SK-N-SH treated with all-trans-retinoic acid at 6 μM for 48 hours (cell line): ENCODE results near the gene DAND5.

Experiments
- ATAC-seq: fragments of 200-7000 bp; cut with Tn5 transposase; 3 replicates; pipeline ENCODE4 v1.9.1; 2020; ENCODE audit warnings: mild to moderate bottlenecking, moderate library complexity
- ARNTL ChIP-seq: fragments of 450-650 bp; formaldehyde crosslinking; IDR thresholded peaks from 2 replicates; pipeline ENCODE4 v1.5.0; 2020; ENCODE audit warnings: low read depth, mild to moderate bottlenecking, moderate library complexity, borderline replicate concordance
- BACH2 ChIP-seq: fragments of 250-450 bp; sonication (Bioruptor Pico); IDR thresholded peaks from 2 replicates; pipeline ENCODE4 v1.9.0; 2021; ENCODE audit warnings: mild to moderate bottlenecking, borderline replicate concordance
- CREB5 ChIP-seq: fragments of 250-450 bp; sonication (Bioruptor Pico); IDR thresholded peaks from 2 replicates; pipeline ENCODE4 v1.5.1; 2020; ENCODE audit warnings: low read depth, mild to moderate bottlenecking, moderate library complexity
- CSDC2 ChIP-seq: fragments of 250-450 bp; sonication (Bioruptor Pico); IDR thresholded peaks from 2 replicates; pipeline ENCODE4 v1.5.0; 2020; ENCODE audit warnings: mild to moderate bottlenecking, moderate library complexity
- CSRNP3 ChIP-seq: fragments of 250-450 bp; sonication (Bioruptor Pico); IDR thresholded peaks from 2 replicates; pipeline ENCODE4 v1.5.1; 2021; ENCODE audit warnings: mild to moderate bottlenecking, moderate library complexity
- ESRRG ChIP-seq: fragments of 250-450 bp; sonication (Bioruptor Pico); IDR thresholded peaks from 2 replicates; pipeline ENCODE4 v1.6.1; 2021; ENCODE audit warnings: mild to moderate bottlenecking
- GLIS3 ChIP-seq: fragments of 250-450 bp; sonication (Bioruptor Pico); IDR thresholded peaks from 2 replicates; pipeline ENCODE4 v1.5.0; 2020; ENCODE audit warnings: mild to moderate bottlenecking, moderate library complexity
- ISL1 ChIP-seq: fragments of 250-450 bp; sonication (Bioruptor Pico); IDR thresholded peaks from 2 replicates; pipeline ENCODE4 v2.1.2; 2022; ENCODE audit warnings: mild to moderate bottlenecking, moderate library complexity
- OSR1 ChIP-seq: fragments of 250-450 bp; sonication (Bioruptor Pico); IDR thresholded peaks from 2 replicates; pipeline ENCODE4 v1.8.0; 2022; ENCODE audit warnings: moderate library complexity, mild to moderate bottlenecking, inconsistent platforms
- PPARA ChIP-seq: fragments of 250-450 bp; sonication (Bioruptor Pico); IDR thresholded peaks from 2 replicates; pipeline ENCODE4 v1.5.0; 2020; ENCODE audit warnings: mild to moderate bottlenecking, borderline replicate concordance
- RARB ChIP-seq: fragments of 250-450 bp; sonication (Bioruptor Pico); IDR thresholded peaks from 2 replicates; pipeline ENCODE4 v1.8.0; 2021; ENCODE audit warnings: mild to moderate bottlenecking, moderate library complexity
- SNAI2 ChIP-seq: fragments of 250-450 bp; sonication (Bioruptor Pico); IDR thresholded peaks from 2 replicates; pipeline ENCODE4 v1.5.0; 2020; ENCODE audit warnings: mild to moderate bottlenecking, moderate library complexity
- TCF4 ChIP-seq: fragments of 250-450 bp; sonication (Bioruptor Pico); IDR thresholded peaks from 2 replicates; pipeline ENCODE4 v1.8.0; 2021; ENCODE audit warnings: mild to moderate bottlenecking, moderate library complexity, borderline replicate concordance
- TSHZ2 ChIP-seq: fragments of 250-450 bp; sonication (Bioruptor Pico); IDR thresholded peaks from 2 replicates; pipeline ENCODE4 v1.5.0; 2020; ENCODE audit warnings: mild to moderate bottlenecking, moderate library complexity
- ZC3H10 ChIP-seq: fragments of 250-450 bp; sonication (Bioruptor Pico); IDR thresholded peaks from 2 replicates; pipeline ENCODE4 v1.5.1; 2021; ENCODE audit warnings: mild to moderate bottlenecking, moderate library complexity
- ZFP3 ChIP-seq: fragments of 250-450 bp; sonication (Bioruptor Pico); IDR thresholded peaks from 2 replicates; pipeline ENCODE4 v1.5.0; 2020; ENCODE audit warnings: mild to moderate bottlenecking, moderate library complexity
- ZFP30 ChIP-seq: fragments of 450-650 bp; formaldehyde crosslinking; IDR thresholded peaks from 2 replicates; pipeline ENCODE4 v1.5.0; 2022; ENCODE audit warnings: mild to moderate bottlenecking, moderate library complexity
- ZNF565 ChIP-seq: fragments of 450-650 bp; formaldehyde crosslinking; conservative IDR thresholded peaks from 2 replicates; pipeline ENCODE4 v1.5.0; 2020; ENCODE audit warnings: low read depth, mild to moderate bottlenecking, moderate library complexity
- ZNF8 ChIP-seq: fragments of 450-650 bp; formaldehyde crosslinking; IDR thresholded peaks from 2 replicates; pipeline ENCODE4 v1.5.0; 2020; ENCODE audit warnings: mild to moderate bottlenecking, moderate library complexity
- TF ChIP-seq, protein P1 (sequence below): fragments of 250-450 bp; sonication (Bioruptor Pico); IDR thresholded peaks from 2 replicates; pipeline ENCODE4 v1.8.0; 2020; ENCODE audit warnings: mild to moderate bottlenecking, moderate library complexity, borderline replicate concordance

The DAND5 gene

GRCh38 chr19:12984143-12984627, 14.8 kb downstream of the DAND5 start (continued):
- no peak for TF ChIP-seq RARB (CRISPR knock-in tag)
- no peak for TF ChIP-seq GLIS3
- no peak for TF ChIP-seq CSDC2 (CRISPR knock-in tag)
- no peak for TF ChIP-seq CREB5
- no peak for TF ChIP-seq ZNF8

GRCh38 chr19:12984683-12985048, 15.3 kb downstream of the DAND5 start:
- ATAC-seq = no peak
- TF ChIP-seq ZC3H10 (no peak), GLIS3 (no peak), CSRNP3 (CRISPR knock-in tag) (no peak), PPARA (CRISPR knock-in tag) (no peak), ISL1 (no peak), ZNF565 (CRISPR knock-in tag) (no peak), TCF4 (CRISPR knock-in tag) (no peak), BACH2 (CRISPR knock-in tag) (no peak), TSHZ2 (CRISPR knock-in tag) (no peak), RARB (CRISPR knock-in tag) (no peak), ESRRG (CRISPR knock-in tag) (no peak), SNAI2 (CRISPR knock-in tag) (no peak), OSR1 (no peak), ZFP30 (CRISPR knock-in tag) (no peak), ARNTL (CRISPR knock-in tag) (no peak), CREB5 (no peak), ZFP3 (CRISPR knock-in tag) (no peak), CSDC2 (CRISPR knock-in tag) (no peak)
- TF ChIP-seq, protein P1, sequence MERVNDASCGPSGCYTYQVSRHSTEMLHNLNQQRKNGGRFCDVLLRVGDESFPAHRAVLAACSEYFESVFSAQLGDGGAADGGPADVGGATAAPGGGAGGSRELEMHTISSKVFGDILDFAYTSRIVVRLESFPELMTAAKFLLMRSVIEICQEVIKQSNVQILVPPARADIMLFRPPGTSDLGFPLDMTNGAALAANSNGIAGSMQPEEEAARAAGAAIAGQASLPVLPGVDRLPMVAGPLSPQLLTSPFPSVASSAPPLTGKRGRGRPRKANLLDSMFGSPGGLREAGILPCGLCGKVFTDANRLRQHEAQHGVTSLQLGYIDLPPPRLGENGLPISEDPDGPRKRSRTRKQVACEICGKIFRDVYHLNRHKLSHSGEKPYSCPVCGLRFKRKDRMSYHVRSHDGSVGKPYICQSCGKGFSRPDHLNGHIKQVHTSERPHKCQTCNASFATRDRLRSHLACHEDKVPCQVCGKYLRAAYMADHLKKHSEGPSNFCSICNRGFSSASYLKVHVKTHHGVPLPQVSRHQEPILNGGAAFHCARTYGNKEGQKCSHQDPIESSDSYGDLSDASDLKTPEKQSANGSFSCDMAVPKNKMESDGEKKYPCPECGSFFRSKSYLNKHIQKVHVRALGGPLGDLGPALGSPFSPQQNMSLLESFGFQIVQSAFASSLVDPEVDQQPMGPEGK (CRISPR knock-in tag) = no peak

DNA sequence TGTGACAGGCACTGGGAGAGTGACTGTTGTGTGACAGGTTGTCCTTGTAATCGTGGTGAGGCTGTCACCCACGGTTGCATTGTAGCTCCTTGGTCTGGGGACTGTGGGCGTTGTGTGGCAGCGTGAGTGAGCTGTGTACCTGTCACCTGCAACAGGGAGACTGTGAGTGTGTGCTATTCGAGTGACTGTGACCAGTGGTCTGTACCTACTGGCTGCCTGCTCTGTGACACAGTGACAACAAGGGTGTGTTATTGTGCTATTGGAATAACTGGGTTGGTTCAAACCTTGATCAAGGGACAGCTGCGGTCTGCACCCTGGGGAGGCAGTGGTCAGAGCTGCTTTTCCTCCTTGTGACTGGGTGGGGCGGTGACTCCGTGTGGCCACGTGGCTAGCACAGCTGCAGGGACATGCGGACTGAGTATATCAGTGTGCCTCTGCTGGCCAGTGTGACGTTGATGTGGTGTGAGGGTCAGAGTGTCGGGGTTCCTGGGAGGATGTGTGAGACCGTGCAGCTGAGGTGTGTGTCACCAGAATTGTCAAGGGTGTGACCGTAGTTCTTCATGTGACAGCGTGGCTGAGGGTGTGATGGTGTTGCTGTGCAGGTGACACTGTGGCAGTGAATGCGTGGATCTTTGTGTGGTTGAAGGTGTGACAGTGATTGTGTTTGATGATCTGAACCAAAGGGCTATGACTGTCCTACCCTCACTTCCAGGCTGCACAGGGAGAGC, 15.8 kb downstream of the DAND5 start:
- ATAC-seq = no peak
- TF ChIP-seq, protein P1 (CRISPR knock-in tag) = no peak
